Measurements from ENCODE around the gene DYTN.

DYTN gene

GRCh38 chr2:206683546-206683945 is 34.6 kb downstream of the DYTN start:
- no peak for DNase-seq (ENCODE audit: low read depth)
- no peak overlapping the region for H3K4me3 ChIP-seq (ENCODE audit: low read length)
- no peak for TF ChIP-seq CTCF (IDR thresholded peaks at IDR 0.05; ENCODE audit: insufficient read depth, low read depth, low read length, missing control alignments)

- H3K4me3 ChIP-seq (ENCODE audit: low read length), result no peak overlapping the region
- DNase-seq (ENCODE audit: low read depth), result peak; percentile 54
- no peak for TF ChIP-seq CTCF (IDR thresholded peaks at IDR 0.05; ENCODE audit: insufficient read depth, low read depth, low read length, missing control alignments)
These were observed 47.5 kb downstream of the DYTN start for GRCh38 chr2:206670531-206671319.

GRCh38 chr2:206665251-206665650 is 52.9 kb downstream of the DYTN start:
- DNase-seq (ENCODE audit: low read depth), result no peak
- no peak overlapping the region for H3K4me3 ChIP-seq (ENCODE audit: low read length)
- no peak for TF ChIP-seq CTCF (IDR thresholded peaks at IDR 0.05; ENCODE audit: insufficient read depth, low read depth, low read length, missing control alignments)

GRCh38 chr2:206657087-206657486 is 61.1 kb downstream of the DYTN start:
- no peak for TF ChIP-seq CTCF (IDR thresholded peaks at IDR 0.05; ENCODE audit: insufficient read depth, low read depth, low read length, missing control alignments)
- no peak for DNase-seq (ENCODE audit: low read depth)
- H3K4me3 ChIP-seq (ENCODE audit: low read length), result no peak overlapping the region

GRCh38 chr2:206647985-206648384 is 70.2 kb downstream of the DYTN start:
- H3K4me3 ChIP-seq (ENCODE audit: low read length), result no peak overlapping the region
- TF ChIP-seq CTCF (IDR thresholded peaks at IDR 0.05; ENCODE audit: insufficient read depth, low read depth, low read length, missing control alignments), result no peak
- peak; percentile 4 for DNase-seq (ENCODE audit: low read depth)

- no peak within 1 kb of the TSS for H3K4me3 ChIP-seq (ENCODE audit: low read length)
- peak; percentile 77 for DNase-seq (ENCODE audit: low read depth)
- no peak for TF ChIP-seq CTCF (IDR thresholded peaks at IDR 0.05; ENCODE audit: insufficient read depth, low read depth, low read length, missing control alignments)
These were observed 75.8 kb downstream of the DYTN start, which contains the start of gene FAM237A for GRCh38 chr2:206642075-206643025. Gene FAM237A (plus strand): TSS chr2:206642487. CDS start chr2:206644237, 1,750 bp downstream.
